Thyroid gland (tissue), 4 donors: ENCODE data around the gene MICU1. TPM values are rescaled to one million over a fixed set of nuclear protein-coding genes. Genes with fewer than 3 reads are reported as not detected.
A peak's percentile ranks its signal among the peaks of the same experiment; 100 is the strongest.
"Not testable (repeated sequence)": the region's sequence is repeated elsewhere in the genome, so short reads cannot be mapped to it uniquely, and the experiment has no call there.

ENCODE experiments used
- DNase-seq, 2 donors: peaks; one replicate each; pipeline ENCODE4 v3.0.0-alpha.2; 2019
- H3K27ac ChIP-seq, 3 donors: fragments of 200-600 bp; sonication (generic); 1 replicate in 2 of 3; 2 replicates in 1 of 3; pipeline ENCODE4 v1.5.1; 2016 to 2019; ENCODE audit warnings: mild to moderate bottlenecking in 1 of 3, moderate library complexity in 1 of 3
- H3K27me3 ChIP-seq: fragments of 200-600 bp; sonication (generic); one replicate; pipeline ENCODE4 v1.5.1; 2019
- H3K36me3 ChIP-seq, 2 donors: fragments of 200-600 bp; sonication (generic); one replicate each; pipeline ENCODE4 v1.5.1; 2016 to 2019
- H3K4me1 ChIP-seq, 2 donors: fragments of 200-600 bp; sonication (generic); one replicate each; pipeline ENCODE4 v1.5.1; 2017 to 2019
- H3K4me3 ChIP-seq, 3 donors: fragments of 200-600 bp; sonication (generic); replicated peaks in 1 of 3; 1 replicate in 2 of 3; 2 replicates in 1 of 3; pipeline ENCODE4 v1.5.1; 2016; ENCODE audit warnings: mild to moderate bottlenecking in 1 of 3
- H3K9me3 ChIP-seq: fragments of 200-600 bp; sonication (generic); one replicate; pipeline ENCODE4 v1.5.1; 2017
- CTCF ChIP-seq, 6 experiments: fragments of 200-600 bp in 3 of 6; fragments of 450-650 bp in 3 of 6; sonication (generic) in 3 of 6; IDR thresholded peaks; one replicate each; pipeline ENCODE4 v1.5.1; 2016 to 2019; ENCODE audit warnings: antibody characterized with exemption in 6 of 6, mild to moderate bottlenecking in 2 of 6, inconsistent platforms in 1 of 6, moderate library complexity in 1 of 6
- POLR2A ChIP-seq, 2 donors: fragments of 450-650 bp; IDR thresholded peaks; one replicate each; pipeline ENCODE4 v1.6.1; 2017; ENCODE audit warnings: antibody characterized with exemption in 2 of 2, mild to moderate bottlenecking in 2 of 2, moderate library complexity in 1 of 2
- WGBS, 2 donors: methylation state at CpG; one replicate each; pipeline ENCODE4 v1.1.5; 2017; 5-methylcytosine and 5-hydroxymethylcytosine counted together
- intact Hi-C: fragments of 100-400 bp; cut with DNase I; formaldehyde crosslinking; loops from one replicate; pipeline ENCODE4 v1.15.1; 2023
- total RNA-seq, 4 donors: library from RNA; depleted of rRNA; stranded (reverse); fragments of >200 nt; gene quantifications; one replicate each; pipeline ENCODE4 v1.2.3, GENCODE V29; 2016

Gene MICU1
- total RNA-seq, 4 donors from 2014 or later: 26.5 to 33.9 (median 31.5) TPM

GRCh38 chr10:72470666-72471065 lies 155.2 kb downstream of the MICU1 start:
- no peak overlapping the region for H3K27ac ChIP-seq
- 100% methylated on average over 1 of the region's 1 CpG for WGBS, 2 donors
- TF ChIP-seq CTCF (IDR thresholded peaks at IDR 0.05) (no peak), POLR2A (IDR thresholded peaks at IDR 0.05) (no peak)
- H3K9me3 ChIP-seq: no peaks in the 10 kb centered on the region
- intact Hi-C loops: no loop called here
- no peaks in the 10 kb centered on the region for H3K27me3 ChIP-seq
- H3K4me1 ChIP-seq: no peaks in the 10 kb centered on the region
- H3K4me3 ChIP-seq: no peak overlapping the region
- DNase-seq: no peak
- H3K36me3 ChIP-seq: peaks cover 0 to 10% of the 10 kb centered on the region in 2 donors

GRCh38 chr10:72467064-72467463 lies 158.8 kb downstream of the MICU1 start:
- H3K27ac ChIP-seq, intact Hi-C loops, DNase-seq, H3K4me3 ChIP-seq, H3K36me3 ChIP-seq, H3K27me3 ChIP-seq, H3K9me3 ChIP-seq, H3K4me1 ChIP-seq: not testable (repeated sequence)
- 92 to 94% methylated on average over 7 of the region's 7 CpGs for WGBS, 2 donors

GRCh38 chr10:72466018-72466417 lies 159.9 kb downstream of the MICU1 start:
- H3K27me3 ChIP-seq: no peaks in the 10 kb centered on the region
- H3K36me3 ChIP-seq: no peaks in the 10 kb centered on the region
- intact Hi-C loops: no loop called here
- H3K4me3 ChIP-seq: no peak overlapping the region
- H3K4me1 ChIP-seq: peaks cover 4% of the 10 kb centered on the region in 2 donors
- 56 to 69% methylated on average over 4 of the region's 4 CpGs for WGBS, 2 donors
- no peak for DNase-seq
- H3K9me3 ChIP-seq: no peaks in the 10 kb centered on the region
- TF ChIP-seq POLR2A (IDR thresholded peaks at IDR 0.05): no peak
- H3K27ac ChIP-seq: no peak overlapping the region

GRCh38 chr10:72464438-72464837 lies 161.4 kb downstream of the MICU1 start:
- intact Hi-C loops: no loop called here
- WGBS, 2 donors: 50 to 71% methylated on average over 2 of the region's 2 CpGs
- Histone ChIP-seq H3K4me1 (peaks cover 6 to 10% of the 10 kb centered on the region in 2 donors), H3K4me3 (no peak overlapping the region), H3K9me3 (no peaks in the 10 kb centered on the region), H3K36me3 (no peaks in the 10 kb centered on the region), H3K27me3 (no peaks in the 10 kb centered on the region), H3K27ac (no peak overlapping the region)
- no peak for TF ChIP-seq CTCF (IDR thresholded peaks at IDR 0.05)
- TF ChIP-seq POLR2A (IDR thresholded peaks at IDR 0.05): no peak
- no peak for DNase-seq

GRCh38 chr10:72462261-72462660 lies 163.6 kb downstream of the MICU1 start:
- no peaks in the 10 kb centered on the region for H3K9me3 ChIP-seq
- WGBS, 2 donors: 95 to 97% methylated on average over 3 of the region's 3 CpGs

GRCh38 chr10:72461085-72461484 lies 164.8 kb downstream of the MICU1 start:
- Histone ChIP-seq H3K27me3 (no peaks in the 10 kb centered on the region), H3K27ac (no peak overlapping the region), H3K4me3 (no peak overlapping the region), H3K4me1 (peaks cover 6 to 10% of the 10 kb centered on the region in 2 donors), H3K9me3 (no peaks in the 10 kb centered on the region), H3K36me3 (no peaks in the 10 kb centered on the region)
- 16 to 20% methylated on average over 2 of the region's 2 CpGs for WGBS, 2 donors
- intact Hi-C loops: no loop called here
- DNase-seq: peak; percentile 37 to 38
- TF ChIP-seq POLR2A (IDR thresholded peaks at IDR 0.05): no peak
- no peak for TF ChIP-seq CTCF (IDR thresholded peaks at IDR 0.05)

More at GRCh38 chr10:72462261-72462660, 163.6 kb downstream of the MICU1 start:
- Histone ChIP-seq H3K4me1 (peaks cover 6 to 10% of the 10 kb centered on the region in 2 donors), H3K27ac (no peak overlapping the region), H3K27me3 (no peaks in the 10 kb centered on the region), H3K36me3 (no peaks in the 10 kb centered on the region), H3K4me3 (no peak overlapping the region)
- DNase-seq: no peak
- no peak for TF ChIP-seq POLR2A (IDR thresholded peaks at IDR 0.05)
- no peak for TF ChIP-seq CTCF (IDR thresholded peaks at IDR 0.05)
- intact Hi-C loops: no loop called here
